Stimulated activated CD8-positive, alpha-beta memory T cell treated with anti-CD3 and anti-CD28 coated beads, Interleukin-15, amount 100 ng/mL, for 4 hours (primary cell): ENCODE results near the gene PTCH1.

Experiments
- DNase-seq, 2 donors: peaks; one replicate each; pipeline ENCODE4 v3.0.0-alpha.2; 2020; ENCODE audit warnings: low read depth in 2 of 2

PTCH1 gene

DNA sequence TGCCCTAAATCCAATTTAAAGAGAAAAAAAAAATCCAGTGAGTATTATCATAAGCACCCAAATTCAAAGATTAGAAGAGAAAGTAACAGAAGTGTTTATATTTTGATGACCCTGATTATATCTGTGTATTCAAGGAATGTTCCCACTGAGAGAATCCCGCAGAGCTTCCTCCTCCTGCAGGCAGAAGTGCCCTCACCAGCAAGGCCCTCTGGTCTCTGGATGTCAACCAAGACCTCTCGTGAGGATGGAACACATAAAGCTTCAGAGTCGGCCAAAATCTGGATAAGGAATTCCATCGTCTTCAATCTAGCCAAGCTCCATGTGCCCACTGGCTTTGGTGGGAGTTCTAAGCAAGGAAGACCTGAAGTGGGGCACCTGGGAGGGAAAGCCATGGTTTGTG lies 18.1 kb downstream of the PTCH1 start:
- no peak for DNase-seq

DNA sequence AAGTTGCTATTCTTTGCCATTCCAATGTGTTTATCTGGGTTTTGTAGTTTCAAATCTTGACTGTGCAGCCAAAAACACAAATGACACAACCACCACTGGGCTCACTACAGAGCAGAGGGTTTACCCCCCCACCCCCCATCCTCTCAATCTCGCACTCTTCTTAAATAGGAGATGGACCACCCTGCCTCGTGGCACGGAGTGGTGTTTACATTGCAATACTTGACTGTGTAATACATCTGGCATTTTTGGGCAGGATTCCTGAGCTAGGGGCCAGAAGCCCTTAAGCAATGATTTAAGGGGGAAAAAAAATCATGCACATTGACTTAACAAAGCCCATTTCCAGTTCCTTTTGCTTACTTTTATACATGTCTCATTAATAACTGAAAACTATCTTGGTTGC lies 19.0 kb downstream of the PTCH1 start:
- DNase-seq, result no peak

DNA sequence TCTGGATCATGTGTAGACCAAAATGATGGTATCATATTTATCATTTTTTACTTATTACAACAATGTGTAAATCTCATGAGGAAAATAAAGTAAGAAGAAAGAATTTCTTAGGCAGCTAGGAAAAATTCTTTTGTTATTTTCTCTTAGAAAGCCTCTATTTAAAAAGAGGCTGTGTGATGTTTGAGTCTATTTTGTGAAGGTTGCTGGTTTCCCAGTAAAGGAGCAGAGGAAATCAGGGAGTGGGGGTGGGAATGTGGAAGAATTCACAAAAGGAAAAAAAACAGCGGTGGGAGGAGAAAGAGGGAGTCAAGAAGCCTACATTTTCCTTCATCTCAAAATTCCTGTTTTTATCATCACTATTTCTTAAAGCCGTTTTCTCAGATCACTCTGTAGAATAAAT lies 20.1 kb downstream of the PTCH1 start:
- no peak for DNase-seq

- DNase-seq, result no peak
Measured at GRCh38 chr9:95495961-95496360, 20.8 kb downstream of the PTCH1 start.

DNA sequence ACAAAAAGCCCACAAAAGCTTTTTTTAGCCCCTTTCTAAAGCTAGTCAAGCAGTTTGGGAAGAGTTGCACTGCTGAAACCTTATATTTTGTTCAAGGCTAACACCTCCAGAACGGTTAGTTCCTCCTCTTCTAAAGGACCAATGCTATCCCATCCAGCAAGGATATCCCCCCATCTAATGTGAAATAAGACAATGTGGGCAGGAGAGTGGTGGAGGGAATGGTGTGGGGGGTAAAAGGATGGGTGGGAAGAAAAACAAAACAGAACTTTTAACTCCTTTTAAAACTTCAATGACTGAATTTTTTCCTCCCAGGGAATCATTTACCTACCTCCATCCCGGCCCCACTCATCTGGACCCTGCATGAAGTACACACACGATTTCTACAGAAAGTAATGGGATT lies 21.2 kb downstream of the PTCH1 start:
- no peak for DNase-seq

DNA sequence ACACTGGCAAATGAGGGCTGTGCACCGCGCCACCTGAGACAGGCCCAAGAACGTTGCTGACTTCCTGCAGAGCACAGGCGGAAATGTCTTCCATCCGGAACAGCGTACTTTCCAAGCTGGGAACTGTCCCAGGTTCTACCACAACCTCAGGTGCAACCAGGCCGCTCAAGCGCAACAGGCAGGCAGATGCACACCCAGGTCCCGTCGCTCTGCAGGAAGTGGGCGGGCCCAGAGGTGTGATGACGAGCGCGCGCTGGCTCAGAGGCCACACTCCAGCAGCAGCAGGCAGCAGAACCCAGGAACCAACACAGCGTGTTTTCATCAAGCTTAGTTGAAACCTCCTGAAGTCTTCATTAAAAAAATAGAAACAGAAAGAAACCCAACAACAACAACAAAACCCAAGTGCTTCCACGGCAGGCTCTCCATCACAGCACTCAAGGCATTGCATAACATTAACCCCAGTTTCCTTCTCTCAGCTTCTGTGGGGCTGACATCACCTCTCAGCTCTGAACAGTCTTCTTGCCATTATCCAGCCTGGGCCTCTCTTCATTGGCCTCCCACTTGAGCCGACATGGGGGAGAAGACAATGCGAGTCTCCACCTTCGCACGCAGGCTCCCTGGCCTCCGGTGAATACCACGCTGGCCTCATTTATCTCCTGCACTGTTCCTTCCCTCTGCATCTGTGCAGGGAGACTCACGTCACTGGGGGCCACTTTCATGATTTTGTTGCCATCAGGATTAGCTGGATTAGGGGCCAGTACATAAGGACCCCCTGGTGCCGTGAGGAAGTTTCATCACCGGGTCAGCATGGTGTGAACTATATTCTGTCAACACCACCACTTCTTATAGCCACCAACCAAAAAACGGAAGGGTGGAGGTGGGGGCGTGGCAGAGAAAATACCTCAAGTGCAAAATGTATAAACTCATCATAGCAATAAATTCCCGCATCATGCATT lies 22.1 kb downstream of the PTCH1 start:
- DNase-seq, result peak; percentile 63 to 65

DNA sequence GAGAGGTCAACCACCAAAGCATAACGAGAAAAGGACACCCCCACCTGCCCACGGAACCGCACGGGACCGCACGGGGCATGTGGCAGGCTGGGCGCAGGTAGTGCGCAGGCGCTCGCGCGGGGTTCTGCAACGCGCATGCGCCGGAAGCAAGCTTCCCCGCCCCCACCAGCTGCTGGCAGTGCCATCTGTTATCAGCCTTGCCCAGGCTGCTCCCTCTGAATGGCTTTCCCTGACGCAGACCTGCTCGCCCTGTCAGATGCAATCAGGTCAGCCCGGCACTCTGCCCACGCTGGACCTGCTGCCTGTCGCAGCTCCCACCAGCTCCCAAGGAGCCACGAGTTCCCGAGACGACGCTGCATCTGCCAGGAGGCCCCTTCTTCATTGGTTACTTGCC lies 22.8 kb downstream of the PTCH1 start:
- DNase-seq, result no peak

GRCh38 chr9:95493402-95493801 lies 23.4 kb downstream of the PTCH1 start:
- DNase-seq, result no peak

- DNase-seq, result no peak
Measured at GRCh38 chr9:95491543-95492320, 25.0 kb downstream of the PTCH1 start.

DNA sequence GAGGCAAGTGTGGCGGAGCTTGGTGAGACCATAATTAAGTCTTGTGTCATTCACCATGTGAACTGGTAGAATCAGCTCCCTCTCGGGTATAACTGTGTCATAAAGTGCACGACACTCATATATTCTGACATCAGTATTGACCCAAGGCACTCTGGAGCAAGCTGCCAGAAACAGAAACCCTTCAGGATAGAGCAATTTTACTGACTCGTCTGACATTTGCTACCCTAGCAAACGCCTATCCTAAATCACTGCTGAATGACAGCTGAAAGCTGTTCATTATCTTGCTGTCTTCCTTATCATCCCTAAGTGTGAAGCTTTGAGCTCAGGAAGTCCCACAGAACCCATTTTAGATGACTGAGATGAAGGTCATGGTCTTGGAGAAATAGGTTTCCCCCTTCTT lies 27.8 kb downstream of the PTCH1 start:
- DNase-seq, result no peak

DNA sequence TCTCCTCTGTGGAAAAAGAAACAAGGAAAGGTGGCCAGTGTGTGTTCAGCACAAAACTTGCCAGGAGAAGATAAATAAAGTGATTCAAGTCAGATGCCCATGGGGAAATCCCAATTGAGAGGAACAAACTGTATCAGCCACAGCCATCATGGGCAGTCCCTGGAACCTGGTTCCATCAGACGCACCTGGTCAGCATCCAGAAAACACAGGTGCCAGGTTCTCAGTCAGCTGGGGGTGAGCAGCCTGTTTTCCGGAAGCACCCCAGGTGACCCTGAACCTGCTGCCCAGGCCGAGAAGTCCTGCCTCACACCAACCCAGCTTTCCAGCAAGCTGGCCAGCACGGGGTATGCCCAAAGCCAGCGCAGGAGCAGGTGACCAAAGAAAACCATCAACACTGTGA lies 30.5 kb downstream of the PTCH1 start:
- DNase-seq, result no peak

DNA sequence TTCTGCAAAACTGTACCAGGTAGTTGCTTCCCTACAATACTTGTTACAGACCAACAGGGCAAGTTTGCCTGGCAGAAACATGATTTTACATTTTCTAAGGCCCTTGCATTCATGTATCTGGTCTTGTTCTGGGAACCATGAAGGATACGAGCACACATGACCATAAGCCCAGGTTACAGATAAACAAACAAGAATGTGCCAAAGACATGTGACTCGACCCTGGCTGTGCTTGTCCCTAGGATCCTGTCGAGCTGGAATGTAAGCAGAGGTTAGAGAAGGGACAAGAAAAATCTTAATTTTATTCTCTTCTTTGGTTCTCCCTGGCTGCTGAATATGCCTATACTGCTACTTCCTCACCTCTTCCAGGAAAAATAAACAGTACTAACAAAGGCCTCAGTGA lies 32.5 kb downstream of the PTCH1 start:
- DNase-seq, result no peak

- no peak for DNase-seq
Measured at GRCh38 chr9:95483431-95483830, 33.3 kb downstream of the PTCH1 start.

DNA sequence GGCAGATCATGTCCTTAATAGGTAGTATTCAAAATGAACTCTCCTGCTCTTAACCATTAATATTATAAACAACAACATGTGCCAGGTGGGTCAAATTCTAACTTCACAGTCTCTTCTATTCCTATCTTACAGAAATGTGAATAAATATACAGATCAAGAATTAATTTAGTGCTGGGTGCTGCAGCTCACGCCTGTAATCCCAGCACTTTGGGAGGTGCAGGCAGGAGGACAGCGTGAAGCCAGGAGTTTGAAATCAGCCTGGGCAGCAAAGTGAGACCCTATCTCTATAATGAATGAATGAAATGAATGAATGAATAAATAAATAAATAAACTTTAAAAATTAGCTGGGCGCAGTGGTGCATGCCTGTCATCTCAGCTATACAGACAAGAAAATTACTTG lies 34.1 kb downstream of the PTCH1 start:
- DNase-seq, result no peak

DNA sequence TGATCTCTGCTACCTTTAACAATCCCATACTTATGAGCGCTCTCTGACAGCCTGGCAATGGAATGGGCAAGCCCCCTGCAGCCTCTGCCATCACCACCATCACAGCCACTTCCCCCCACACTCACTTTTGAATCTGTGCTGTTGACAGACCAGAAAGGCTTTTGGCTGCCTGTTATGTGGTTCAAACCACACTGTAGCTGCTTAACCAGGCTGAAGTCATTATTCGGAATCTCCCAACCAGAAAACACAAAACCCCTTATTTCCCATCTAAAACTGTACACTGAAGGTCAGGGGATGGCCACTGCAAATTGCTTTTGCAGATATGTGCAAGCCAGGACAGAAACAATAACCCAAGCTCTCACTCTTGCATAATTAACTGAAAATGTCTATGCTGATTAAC lies 35.8 kb downstream of the PTCH1 start:
- no peak for DNase-seq

- no peak for DNase-seq
Measured at GRCh38 chr9:95480346-95480745, 36.4 kb downstream of the PTCH1 start.

GRCh38 chr9:95479330-95479729 lies 37.4 kb downstream of the PTCH1 start:
- no peak for DNase-seq

DNA sequence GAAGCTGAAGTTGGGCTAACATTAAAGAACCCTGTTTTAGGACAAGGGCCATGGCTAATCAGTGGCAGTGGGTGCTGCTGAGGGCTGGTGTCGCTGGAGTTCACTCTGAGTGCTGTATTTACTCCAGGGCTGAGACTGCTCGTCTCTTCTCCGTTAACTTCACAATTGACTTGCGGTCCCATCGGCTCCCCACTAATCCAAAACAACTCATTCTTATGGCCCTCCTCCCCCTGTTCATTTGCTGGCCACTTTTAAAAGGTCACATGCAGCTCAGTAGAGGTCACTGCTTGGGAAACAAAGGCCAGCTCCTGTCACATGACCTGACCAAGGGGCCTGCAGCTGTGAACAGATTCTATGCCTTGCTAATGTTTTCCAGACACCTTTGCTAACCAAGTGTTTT lies 38.4 kb downstream of the PTCH1 start:
- DNase-seq, result no peak

GRCh38 chr9:95477885-95478284 lies 38.9 kb downstream of the PTCH1 start:
- no peak for DNase-seq

DNA sequence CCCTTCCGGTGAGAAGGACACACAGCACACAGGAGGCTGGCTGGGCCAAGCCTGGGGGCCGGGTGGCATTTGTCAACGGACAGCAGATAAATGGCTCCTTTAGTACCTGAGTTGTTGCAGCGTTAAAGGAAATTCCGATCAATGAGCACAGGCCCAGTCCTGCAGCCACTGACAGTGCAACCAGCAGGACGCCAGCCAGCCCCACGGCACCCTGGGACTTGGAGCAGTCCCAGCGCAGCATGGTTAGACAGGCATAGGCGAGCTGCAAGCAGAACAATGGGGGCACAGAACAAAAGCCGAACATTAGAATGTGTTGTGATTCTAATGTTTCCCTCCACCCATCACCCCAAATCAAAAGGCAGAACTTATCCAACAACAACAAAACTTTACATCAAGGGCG lies 39.3 kb downstream of the PTCH1 start:
- no peak for DNase-seq

DNA sequence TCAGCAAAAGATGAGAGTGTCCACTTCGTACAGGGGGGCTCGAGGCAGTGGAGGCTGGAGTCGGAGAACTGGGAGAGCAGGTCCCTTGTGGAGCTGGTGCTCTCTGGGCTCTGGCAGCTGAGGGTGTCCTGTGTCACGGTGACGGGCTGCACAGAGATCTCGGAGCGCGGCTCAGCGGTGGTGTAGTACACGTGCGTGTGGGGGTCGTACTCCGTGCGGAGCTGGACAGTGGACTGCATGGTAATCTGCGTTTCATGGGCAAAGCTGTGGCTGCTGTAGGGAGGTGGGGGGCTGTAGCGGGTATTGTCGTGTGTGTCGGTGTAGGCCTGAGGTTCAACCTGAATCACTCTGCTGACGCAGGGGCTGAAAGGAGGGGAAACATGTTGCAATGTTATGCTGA lies 48.0 kb downstream of the PTCH1 start:
- no peak for DNase-seq

GRCh38 chr9:95465115-95465514 lies 51.7 kb downstream of the PTCH1 start:
- DNase-seq, result no peak
